IMR-90 (cell line): ENCODE measurements around the gene FAHD1. TPM values are rescaled to one million over a fixed set of nuclear protein-coding genes. Genes with fewer than 3 reads are reported as not detected.

Experiments
- ATAC-seq: fragments of 200-7000 bp; cut with Tn5 transposase; 2 replicates; pipeline ENCODE4 v1.9.1; 2020; ENCODE audit warnings: low read depth, mild to moderate bottlenecking, moderate library complexity
- BruUV-seq: library from RNA; stranded (reverse); fragments of 400-500 nt; replicated peaks from 2 replicates; lab custom pipeline; 2021; lab: Mats Ljungman, UMichigan
- CTCF ChIA-PET: fragments of 300-600 bp; formaldehyde crosslinking; extraction: SDS; loops from one replicate; lab custom pipeline; 2021; ENCODE audit warnings: antibody characterized with exemption; lab: Yijun Ruan, JAX
- POLR2A ChIA-PET: fragments of 300-600 bp; sonication (Branson Sonifier 250); formaldehyde crosslinking; loops from one replicate; lab custom pipeline; 2022; ENCODE audit warnings: antibody characterized with exemption; ENCODE audit not compliant: unreplicated experiment; lab: Charles Lee
- DNase-seq: peaks from one replicate; pipeline ENCODE4 v3.0.0; 2013
- H2AFZ ChIP-seq: replicated peaks from 2 replicates; pipeline ENCODE3; 2013; ENCODE audit warnings: low read length, mild to moderate bottlenecking; ENCODE audit not compliant: poor library complexity
- H2AK5ac ChIP-seq: 2 replicates; pipeline ENCODE4 v1.6.1; 2013; ENCODE audit warnings: low read depth, low read length, inconsistent platforms
- H2AK9ac ChIP-seq: replicated peaks from 2 replicates; pipeline ENCODE3; 2013; ENCODE audit warnings: mild to moderate bottlenecking, low read depth, low read length, moderate library complexity; ENCODE audit not compliant: poor library complexity
- H2BK120ac ChIP-seq: 2 replicates; pipeline ENCODE4 v1.6.1; 2013; ENCODE audit warnings: low read depth, low read length, inconsistent platforms
- H2BK15ac ChIP-seq: 3 replicates; pipeline ENCODE4 v1.6.1; 2013; ENCODE audit warnings: low read depth, low read length, inconsistent platforms
- H2BK20ac ChIP-seq: 2 replicates; pipeline ENCODE4 v1.6.1; 2013; ENCODE audit warnings: low read depth, mild to moderate bottlenecking, inconsistent platforms, low read length, moderate library complexity
- H2BK5ac ChIP-seq: 2 replicates; pipeline ENCODE4 v1.6.1; 2013; ENCODE audit warnings: mild to moderate bottlenecking, low read depth, low read length, inconsistent platforms; ENCODE audit not compliant: poor library complexity, severe bottlenecking
- H3K14ac ChIP-seq: replicated peaks from 2 replicates; pipeline ENCODE4 v1.6.1; 2013; ENCODE audit warnings: low read depth, low read length, inconsistent platforms
- H3K18ac ChIP-seq: 2 replicates; pipeline ENCODE4 v1.6.1; 2013; ENCODE audit warnings: low read depth, low read length, control low read depth
- H3K23ac ChIP-seq: 2 replicates; pipeline ENCODE4 v1.6.1; 2013; ENCODE audit warnings: low read depth, low read length, inconsistent platforms
- H3K27ac ChIP-seq: 2 replicates; pipeline ENCODE4 v1.5.1; 2013; ENCODE audit warnings: mild to moderate bottlenecking, control low read depth, low read length; ENCODE audit not compliant: insufficient read depth
- H3K27me3 ChIP-seq: 2 replicates; pipeline ENCODE4 v1.6.1; 2013; ENCODE audit warnings: low read length; ENCODE audit not compliant: control insufficient read depth, insufficient read depth
- H3K36me3 ChIP-seq: 2 replicates; pipeline ENCODE4 v1.6.1; 2013; ENCODE audit warnings: low read length, mixed read lengths; ENCODE audit not compliant: control insufficient read depth, insufficient read depth
- H3K4ac ChIP-seq: 2 replicates; pipeline ENCODE4 v1.6.1; 2013; ENCODE audit warnings: low read depth, low read length, inconsistent platforms
- H3K4me1 ChIP-seq: 2 replicates; pipeline ENCODE4 v1.6.1; 2013; ENCODE audit warnings: low read length, mixed read lengths; ENCODE audit not compliant: control insufficient read depth, insufficient read depth
- H3K4me2 ChIP-seq: 2 replicates; pipeline ENCODE4 v1.6.1; 2013; ENCODE audit warnings: low read depth, mild to moderate bottlenecking, control low read depth, low read length, moderate library complexity
- H3K4me3 ChIP-seq: 2 replicates; pipeline ENCODE4 v1.5.1; 2013; ENCODE audit warnings: low read depth, mild to moderate bottlenecking, control low read depth, low read length, moderate library complexity; ENCODE audit not compliant: insufficient read depth
- H3K56ac ChIP-seq: 2 replicates; pipeline ENCODE4 v1.6.1; 2013; ENCODE audit warnings: low read length, inconsistent platforms; ENCODE audit not compliant: insufficient read depth; ENCODE audit errors: extremely low read depth
- H3K79me1 ChIP-seq, 2 experiments: 2 replicates each; pipeline ENCODE4 v1.6.1; 2013; ENCODE audit warnings: low read length in 2 of 2, inconsistent platforms in 1 of 2, low read depth in 1 of 2
- H3K9ac ChIP-seq: 2 replicates; pipeline ENCODE4 v1.6.1; 2013; ENCODE audit warnings: low read depth, low read length, control low read depth
- H3K9me1 ChIP-seq: 2 replicates; pipeline ENCODE4 v1.6.1; 2013; ENCODE audit warnings: low read length, inconsistent platforms; ENCODE audit not compliant: insufficient read depth
- H3K9me3 ChIP-seq: 2 replicates; pipeline ENCODE4 v1.6.1; 2013; ENCODE audit warnings: low read length; ENCODE audit not compliant: control insufficient read depth, insufficient read depth
- H4K20me1 ChIP-seq: 2 replicates; pipeline ENCODE4 v1.6.1; 2013; ENCODE audit warnings: low read length, inconsistent platforms; ENCODE audit not compliant: insufficient read depth
- H4K5ac ChIP-seq: 2 replicates; pipeline ENCODE4 v1.6.1; 2013; ENCODE audit warnings: mild to moderate bottlenecking, low read depth, low read length, control low read depth
- H4K8ac ChIP-seq, 2 experiments: 2 replicates each; pipeline ENCODE4 v1.6.1; 2013; ENCODE audit warnings: low read depth in 2 of 2, low read length in 2 of 2, control low read depth in 1 of 2, inconsistent platforms in 1 of 2
- H4K91ac ChIP-seq: 2 replicates; pipeline ENCODE4 v1.6.1; 2013; ENCODE audit warnings: low read depth, low read length, inconsistent platforms; ENCODE audit not compliant: insufficient read depth
- BHLHE40 ChIP-seq: fragments of 150-350 bp; IDR thresholded peaks from 2 replicates; pipeline ENCODE4 v1.6.1; 2016; ENCODE audit warnings: mild to moderate bottlenecking, low read depth, low read length
- CEBPB ChIP-seq: IDR thresholded peaks from 2 replicates; pipeline ENCODE4 v1.6.1; 2012; ENCODE audit warnings: low read depth, low read length, improper control_type of control experiment
- CHD1 ChIP-seq: IDR thresholded peaks from 2 replicates; pipeline ENCODE4 v1.6.1; 2012; ENCODE audit warnings: low read depth, low read length, improper control_type of control experiment
- FOS ChIP-seq: fragments of 150-350 bp; IDR thresholded peaks from 2 replicates; pipeline ENCODE4 v1.6.1; 2016; ENCODE audit warnings: low read depth, low read length
- MAFK ChIP-seq: IDR thresholded peaks from 2 replicates; pipeline ENCODE4 v1.6.1; 2012; ENCODE audit warnings: low read depth, low read length, improper control_type of control experiment
- MAZ ChIP-seq: IDR thresholded peaks from 2 replicates; pipeline ENCODE4 v1.6.1; 2012; ENCODE audit warnings: low read depth, mild to moderate bottlenecking, low read length, improper control_type of control experiment, moderate library complexity, borderline replicate concordance
- MXI1 ChIP-seq: IDR thresholded peaks from 2 replicates; pipeline ENCODE4 v1.6.1; 2012; ENCODE audit warnings: low read depth, mild to moderate bottlenecking, low read length, moderate library complexity, borderline replicate concordance
- NFE2L2 ChIP-seq: fragments of 150-350 bp; IDR thresholded peaks from 2 replicates; pipeline ENCODE4 v1.6.1; 2016; ENCODE audit warnings: low read depth, mild to moderate bottlenecking, low read length
- POLR2A ChIP-seq: IDR thresholded peaks from 2 replicates; pipeline ENCODE4 v1.6.1; 2012; ENCODE audit warnings: mild to moderate bottlenecking, low read depth, low read length
- RAD21 ChIP-seq: IDR thresholded peaks from 2 replicates; pipeline ENCODE4 v1.6.1; 2012; ENCODE audit warnings: low read length, improper control_type of control experiment
- RCOR1 ChIP-seq: IDR thresholded peaks from 2 replicates; pipeline ENCODE4 v1.6.1; 2012; ENCODE audit warnings: mild to moderate bottlenecking, low read length, improper control_type of control experiment; ENCODE audit not compliant: insufficient replicate concordance
- RFX5 ChIP-seq: IDR thresholded peaks from 2 replicates; pipeline ENCODE4 v1.8.0; 2012; ENCODE audit warnings: low read depth, mild to moderate bottlenecking, low read length, moderate library complexity
- SMC3 ChIP-seq: fragments of 150-350 bp; IDR thresholded peaks from 2 replicates; pipeline ENCODE4 v1.6.1; 2016; ENCODE audit warnings: low read depth, mild to moderate bottlenecking, antibody characterized with exemption, low read length, moderate library complexity
- WGBS, 2 experiments: methylation state at CpG; one replicate each; pipeline versions ENCODE4 v1.1.5 to v1.1.7; 2013; ENCODE audit warnings: missing lambda C conversion rate in 2 of 2; ENCODE audit not compliant: insufficient read length in 1 of 2; ENCODE audit errors: extremely low coverage in 2 of 2; 5-methylcytosine and 5-hydroxymethylcytosine counted together
- dilution Hi-C: fragments of 300-500 bp; cut with HindIII; formaldehyde crosslinking; loops from one replicate; pipeline ENCODE4 v1.14.3; 2018; ENCODE audit warnings: low sequenced_read_pairs; ENCODE audit not compliant: unreplicated experiment
- in situ Hi-C: fragments of 300-500 bp; cut with MboI; formaldehyde crosslinking; loops from 3 replicates; pipeline ENCODE4 v1.14.3; 2019; ENCODE audit warnings: low sequenced_read_pairs, inconsistent platforms, mixed read lengths
- intact Hi-C: fragments of 100-400 bp; cut with micrococcal nuclease; formaldehyde crosslinking; loops from 2 replicates; pipeline ENCODE4 v1.10.0; 2022
- polyA plus RNA-seq, 3 experiments: library from polyadenylated mRNA; depleted of rRNA; stranded (reverse); fragments of >200 nt; gene quantifications; 2 replicates each; pipeline ENCODE4 v1.2.3, GENCODE V29; 2012; ENCODE audit warnings: low replicate concordance in 1 of 3
- total RNA-seq: library from RNA; depleted of rRNA; stranded (reverse); fragments of >200 nt; gene quantifications from 2 replicates; pipeline ENCODE4 v1.2.3, GENCODE V29; 2012
- TF ChIP-seq, protein P1 (sequence below): fragments of 150-350 bp; IDR thresholded peaks from 2 replicates; pipeline ENCODE4 v1.6.1; 2016; ENCODE audit warnings: low read depth, mild to moderate bottlenecking, low read length, moderate library complexity, borderline replicate concordance
- TF ChIP-seq, protein P2 (sequence below): conservative IDR thresholded peaks from 2 replicates; pipeline ENCODE4 v1.5.1; 2012; ENCODE audit warnings: mild to moderate bottlenecking, low read depth, low read length, improper control_type of control experiment
- TF ChIP-seq, protein P3 (sequence below): fragments of 150-350 bp; IDR thresholded peaks from 2 replicates; pipeline ENCODE4 v1.6.1; 2017; ENCODE audit warnings: mild to moderate bottlenecking, antibody characterized with exemption, low read length, low read depth

FAHD1 gene
- total and polyA plus RNA-seq, 2 of the 4 experiments (the other 2 are of a cell fraction) = 65.3 to 85.9 TPM

DNA sequence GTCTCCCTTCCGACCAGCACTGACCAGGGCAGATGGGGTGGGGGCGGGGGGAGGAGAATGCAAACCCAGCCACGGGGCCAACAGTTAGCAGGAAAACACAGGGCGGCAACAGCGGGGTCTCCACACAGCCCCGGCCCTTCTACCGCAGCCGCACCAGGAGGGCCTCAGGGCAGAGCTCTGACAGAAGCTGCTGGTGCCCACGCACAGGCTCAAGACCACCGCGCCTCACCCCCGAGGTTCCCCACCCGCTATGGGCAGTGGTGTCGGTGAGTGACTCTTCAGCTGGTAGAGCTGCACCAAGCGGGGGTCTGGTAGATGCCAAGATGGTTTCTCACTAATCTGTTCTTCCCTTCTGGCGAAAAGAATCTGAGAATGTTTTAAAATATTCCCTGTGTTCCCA, 16.5 kb upstream of the FAHD1 start:
- no peak for TF ChIP-seq RAD21
- TF ChIP-seq, protein P1, sequence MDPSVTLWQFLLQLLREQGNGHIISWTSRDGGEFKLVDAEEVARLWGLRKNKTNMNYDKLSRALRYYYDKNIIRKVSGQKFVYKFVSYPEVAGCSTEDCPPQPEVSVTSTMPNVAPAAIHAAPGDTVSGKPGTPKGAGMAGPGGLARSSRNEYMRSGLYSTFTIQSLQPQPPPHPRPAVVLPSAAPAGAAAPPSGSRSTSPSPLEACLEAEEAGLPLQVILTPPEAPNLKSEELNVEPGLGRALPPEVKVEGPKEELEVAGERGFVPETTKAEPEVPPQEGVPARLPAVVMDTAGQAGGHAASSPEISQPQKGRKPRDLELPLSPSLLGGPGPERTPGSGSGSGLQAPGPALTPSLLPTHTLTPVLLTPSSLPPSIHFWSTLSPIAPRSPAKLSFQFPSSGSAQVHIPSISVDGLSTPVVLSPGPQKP = no peak
- TF ChIP-seq MAFK = no peak
- TF ChIP-seq, protein P2, sequence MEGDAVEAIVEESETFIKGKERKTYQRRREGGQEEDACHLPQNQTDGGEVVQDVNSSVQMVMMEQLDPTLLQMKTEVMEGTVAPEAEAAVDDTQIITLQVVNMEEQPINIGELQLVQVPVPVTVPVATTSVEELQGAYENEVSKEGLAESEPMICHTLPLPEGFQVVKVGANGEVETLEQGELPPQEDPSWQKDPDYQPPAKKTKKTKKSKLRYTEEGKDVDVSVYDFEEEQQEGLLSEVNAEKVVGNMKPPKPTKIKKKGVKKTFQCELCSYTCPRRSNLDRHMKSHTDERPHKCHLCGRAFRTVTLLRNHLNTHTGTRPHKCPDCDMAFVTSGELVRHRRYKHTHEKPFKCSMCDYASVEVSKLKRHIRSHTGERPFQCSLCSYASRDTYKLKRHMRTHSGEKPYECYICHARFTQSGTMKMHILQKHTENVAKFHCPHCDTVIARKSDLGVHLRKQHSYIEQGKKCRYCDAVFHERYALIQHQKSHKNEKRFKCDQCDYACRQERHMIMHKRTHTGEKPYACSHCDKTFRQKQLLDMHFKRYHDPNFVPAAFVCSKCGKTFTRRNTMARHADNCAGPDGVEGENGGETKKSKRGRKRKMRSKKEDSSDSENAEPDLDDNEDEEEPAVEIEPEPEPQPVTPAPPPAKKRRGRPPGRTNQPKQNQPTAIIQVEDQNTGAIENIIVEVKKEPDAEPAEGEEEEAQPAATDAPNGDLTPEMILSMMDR = no peak
- TF ChIP-seq, protein P3, sequence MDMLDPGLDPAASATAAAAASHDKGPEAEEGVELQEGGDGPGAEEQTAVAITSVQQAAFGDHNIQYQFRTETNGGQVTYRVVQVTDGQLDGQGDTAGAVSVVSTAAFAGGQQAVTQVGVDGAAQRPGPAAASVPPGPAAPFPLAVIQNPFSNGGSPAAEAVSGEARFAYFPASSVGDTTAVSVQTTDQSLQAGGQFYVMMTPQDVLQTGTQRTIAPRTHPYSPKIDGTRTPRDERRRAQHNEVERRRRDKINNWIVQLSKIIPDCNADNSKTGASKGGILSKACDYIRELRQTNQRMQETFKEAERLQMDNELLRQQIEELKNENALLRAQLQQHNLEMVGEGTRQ = no peak
- no peak for TF ChIP-seq CHD1
- TF ChIP-seq MXI1 = no peak
- no peak for TF ChIP-seq CEBPB
- TF ChIP-seq NFE2L2 = no peak
- no peak for TF ChIP-seq RFX5
- no peak for TF ChIP-seq FOS
- no peak for TF ChIP-seq POLR2A
- TF ChIP-seq SMC3 = no peak
- no peak for TF ChIP-seq MAZ
- no peak for TF ChIP-seq BHLHE40
- TF ChIP-seq RCOR1 = no peak
- intact Hi-C loops = no loop called here
- in situ Hi-C loops = no loop called here

More for the DNA sequence above, 16.5 kb upstream of the FAHD1 start:
- no peak overlapping the region for H3K23ac ChIP-seq
- DNase-seq (no peak), ATAC-seq (no peak)
- no peak overlapping the region for H3K4ac ChIP-seq
- H2AK5ac ChIP-seq = no peak overlapping the region
- no peaks in the 10 kb centered on the region for H3K27me3 ChIP-seq
- no peak overlapping the region for H3K14ac ChIP-seq
- no peak overlapping the region for H4K8ac ChIP-seq
- H3K4me1 ChIP-seq = peaks cover 4% of the 10 kb centered on the region; the same call in 1 of the 2 replicates
- no peaks in the 10 kb centered on the region for H3K9me3 ChIP-seq
- H2AFZ ChIP-seq = no peak overlapping the region
- no peak overlapping the region for H4K91ac ChIP-seq
- H2BK120ac ChIP-seq = no peak overlapping the region
- no peak overlapping the region for H3K56ac ChIP-seq
- H4K5ac ChIP-seq = no peak overlapping the region
- no peak overlapping the region for H2BK5ac ChIP-seq
- H2BK20ac ChIP-seq = no peak overlapping the region
- H2BK15ac ChIP-seq = no peak overlapping the region
- no peak overlapping the region for H3K4me2 ChIP-seq
- H3K79me1 ChIP-seq = 0 out of 4 replicates have a peak, but pooled peaks cover 0 to 2% of the 10 kb centered on the region in 2 experiments
- H3K4me3 ChIP-seq = no peak overlapping the region
- no peak overlapping the region for H2AK9ac ChIP-seq
- ChIA-PET POLR2A (no interaction called here), CTCF (no interaction called here)
- H3K9ac ChIP-seq = no peak overlapping the region
- H3K36me3 ChIP-seq = peaks cover 20% of the 10 kb centered on the region; the same call in 1 of the 2 replicates
- peaks cover 2% of the 10 kb centered on the region; the same call in 1 of the 2 replicates for H3K9me1 ChIP-seq
- no TSS peak for BruUV-seq
- WGBS, 2 experiments = 93% methylated on average over 3 of the region's 16 CpGs; no CpG with 5 or more reads in 1 of the 2 experiments
- no peaks in the 10 kb centered on the region for H4K20me1 ChIP-seq
- no peak overlapping the region for H3K18ac ChIP-seq
- no peak overlapping the region for H3K27ac ChIP-seq
- dilution Hi-C loops = no loop called here
